Fibroblast of mammary gland (primary cell): ENCODE measurements around the gene TGFBI.

Source experiments
- DNase-seq: peaks from one replicate; pipeline ENCODE4 v3.0.0-alpha.2; 2010; ENCODE audit warnings: low read depth
- H3K4me3 ChIP-seq: 2 replicates; pipeline ENCODE4 v1.5.1; 2011; ENCODE audit warnings: low read depth, mild to moderate bottlenecking, low read length, moderate library complexity; ENCODE audit not compliant: control insufficient read depth
- TF ChIP-seq, protein P1 (sequence below): conservative IDR thresholded peaks from 2 replicates; pipeline ENCODE4 v1.5.1; 2011; ENCODE audit warnings: low read depth, low read length, inconsistent platforms; ENCODE audit not compliant: control insufficient read depth, insufficient read depth

The TGFBI gene

GRCh38 chr5:136055612-136056309 lies 27.0 kb downstream of the TGFBI start:
- TF ChIP-seq, protein P1, sequence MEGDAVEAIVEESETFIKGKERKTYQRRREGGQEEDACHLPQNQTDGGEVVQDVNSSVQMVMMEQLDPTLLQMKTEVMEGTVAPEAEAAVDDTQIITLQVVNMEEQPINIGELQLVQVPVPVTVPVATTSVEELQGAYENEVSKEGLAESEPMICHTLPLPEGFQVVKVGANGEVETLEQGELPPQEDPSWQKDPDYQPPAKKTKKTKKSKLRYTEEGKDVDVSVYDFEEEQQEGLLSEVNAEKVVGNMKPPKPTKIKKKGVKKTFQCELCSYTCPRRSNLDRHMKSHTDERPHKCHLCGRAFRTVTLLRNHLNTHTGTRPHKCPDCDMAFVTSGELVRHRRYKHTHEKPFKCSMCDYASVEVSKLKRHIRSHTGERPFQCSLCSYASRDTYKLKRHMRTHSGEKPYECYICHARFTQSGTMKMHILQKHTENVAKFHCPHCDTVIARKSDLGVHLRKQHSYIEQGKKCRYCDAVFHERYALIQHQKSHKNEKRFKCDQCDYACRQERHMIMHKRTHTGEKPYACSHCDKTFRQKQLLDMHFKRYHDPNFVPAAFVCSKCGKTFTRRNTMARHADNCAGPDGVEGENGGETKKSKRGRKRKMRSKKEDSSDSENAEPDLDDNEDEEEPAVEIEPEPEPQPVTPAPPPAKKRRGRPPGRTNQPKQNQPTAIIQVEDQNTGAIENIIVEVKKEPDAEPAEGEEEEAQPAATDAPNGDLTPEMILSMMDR = no peak
- DNase-seq = no peak
- no peak overlapping the region for H3K4me3 ChIP-seq

DNA sequence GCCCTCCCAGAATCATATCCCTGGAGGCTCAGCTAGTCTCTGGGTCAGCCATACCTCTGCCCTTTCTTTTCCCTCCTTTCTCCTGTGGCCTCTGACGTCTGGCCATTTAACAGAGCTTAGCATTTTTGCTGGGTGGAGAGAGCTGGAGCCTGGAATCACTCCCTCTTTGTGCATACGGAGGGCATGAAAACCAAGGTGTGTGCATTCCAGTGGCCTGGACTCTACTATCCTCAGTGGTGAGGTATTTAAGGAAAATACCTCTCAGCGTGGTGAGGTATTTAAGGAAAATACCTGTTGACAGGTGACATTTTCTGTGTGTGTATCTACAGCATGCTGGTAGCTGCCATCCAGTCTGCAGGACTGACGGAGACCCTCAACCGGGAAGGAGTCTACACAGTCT lies 27.5 kb downstream of the TGFBI start:
- TF ChIP-seq, protein P1 = no peak
- H3K4me3 ChIP-seq = no peak overlapping the region
- no peak for DNase-seq

GRCh38 chr5:136056771-136057335 lies 28.1 kb downstream of the TGFBI start:
- no peak for DNase-seq
- TF ChIP-seq, protein P1 = no peak
- H3K4me3 ChIP-seq = no peak overlapping the region

DNA sequence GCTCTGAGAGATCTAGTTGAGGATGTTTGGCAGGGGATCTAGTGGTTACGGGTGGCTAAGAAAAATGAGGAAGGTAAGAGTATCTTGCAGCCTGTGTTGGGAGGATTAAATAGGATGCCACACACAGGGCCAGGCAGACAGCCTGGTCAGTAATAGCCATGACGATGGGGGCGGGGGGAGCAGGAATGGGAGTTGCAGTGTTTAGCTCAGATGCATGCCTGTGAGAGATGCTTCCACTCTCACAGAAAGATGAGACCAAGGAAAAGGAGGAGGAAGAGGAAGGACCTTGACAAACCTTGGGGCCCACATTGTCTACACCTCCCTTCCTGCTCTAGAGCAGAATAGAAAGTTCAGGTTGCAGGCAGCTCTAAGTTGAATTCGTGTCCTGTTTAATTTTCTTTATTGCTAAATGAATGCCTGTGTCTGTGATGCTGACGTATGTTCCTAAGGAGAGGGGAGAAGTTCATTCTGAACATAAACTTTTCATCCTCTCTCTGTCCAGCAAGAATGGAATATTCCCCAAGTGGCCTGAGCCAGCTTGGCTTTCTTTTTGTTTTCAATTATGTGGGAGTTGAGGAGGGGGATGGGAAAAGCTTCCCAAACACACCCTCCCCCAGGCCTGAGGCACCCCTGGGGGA lies 28.7 kb downstream of the TGFBI start:
- DNase-seq = peak; percentile 61

GRCh38 chr5:136058039-136058971 lies 29.5 kb downstream of the TGFBI start:
- H3K4me3 ChIP-seq = no peak overlapping the region
- DNase-seq = peak; percentile 99

More for the DNA sequence above, 28.7 kb downstream of the TGFBI start:
- H3K4me3 ChIP-seq = no peak overlapping the region
- TF ChIP-seq, protein P1 = no peak

DNA sequence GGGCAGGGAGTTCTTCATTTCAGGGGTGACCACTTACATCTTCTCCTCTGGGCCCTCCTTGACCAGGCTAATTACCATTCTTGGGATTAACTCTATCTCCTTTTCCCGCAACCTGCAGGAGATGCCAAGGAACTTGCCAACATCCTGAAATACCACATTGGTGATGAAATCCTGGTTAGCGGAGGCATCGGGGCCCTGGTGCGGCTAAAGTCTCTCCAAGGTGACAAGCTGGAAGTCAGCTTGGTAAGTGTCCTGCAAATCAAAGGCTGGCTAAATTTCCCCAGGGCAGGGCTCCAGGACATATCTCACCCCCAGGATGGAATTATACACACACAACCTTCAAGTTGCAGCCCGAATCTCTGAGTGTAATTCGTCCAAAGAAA lies 30.2 kb downstream of the TGFBI start:
- H3K4me3 ChIP-seq = no peak overlapping the region
- TF ChIP-seq, protein P1 = no peak
- no peak for DNase-seq

More at GRCh38 chr5:136058039-136058971, 29.5 kb downstream of the TGFBI start:
- TF ChIP-seq, protein P1 = peak; percentile 58
